ENCODE data around the gene RANGRF.
A peak's percentile ranks its signal among the peaks of the same experiment; 100 is the strongest.

DNA sequence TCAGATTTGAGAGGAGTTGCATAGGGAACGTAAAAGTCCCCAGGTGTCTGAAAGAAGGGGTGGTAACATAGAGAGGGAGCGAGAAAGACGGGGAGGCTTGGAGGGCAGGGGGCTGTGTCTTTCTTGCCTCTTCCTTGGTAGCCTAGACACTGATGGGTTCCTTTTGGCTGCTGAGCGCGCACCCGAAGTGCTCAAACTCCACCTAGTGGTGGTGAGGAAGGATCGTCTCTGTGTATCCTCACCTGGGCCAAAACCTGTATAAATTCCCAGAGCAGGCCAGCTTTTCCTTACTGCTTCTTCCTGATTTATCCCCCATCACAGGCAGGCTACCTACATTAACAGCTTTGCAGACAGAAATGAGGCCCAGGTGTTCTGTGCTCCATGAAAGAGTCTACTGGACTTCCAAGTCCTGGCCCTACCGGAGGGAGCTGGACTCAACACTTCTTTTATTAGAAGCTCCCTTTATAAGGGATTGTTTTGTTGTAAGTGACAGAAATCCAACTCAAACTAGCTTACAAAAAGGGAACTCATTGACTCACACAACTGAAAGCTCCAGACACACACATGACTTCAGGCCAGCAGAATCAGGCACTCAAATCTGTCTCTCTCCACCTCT, 12.3 kb downstream of the RANGRF start:
- TF ChIP-seq, protein P1, sequence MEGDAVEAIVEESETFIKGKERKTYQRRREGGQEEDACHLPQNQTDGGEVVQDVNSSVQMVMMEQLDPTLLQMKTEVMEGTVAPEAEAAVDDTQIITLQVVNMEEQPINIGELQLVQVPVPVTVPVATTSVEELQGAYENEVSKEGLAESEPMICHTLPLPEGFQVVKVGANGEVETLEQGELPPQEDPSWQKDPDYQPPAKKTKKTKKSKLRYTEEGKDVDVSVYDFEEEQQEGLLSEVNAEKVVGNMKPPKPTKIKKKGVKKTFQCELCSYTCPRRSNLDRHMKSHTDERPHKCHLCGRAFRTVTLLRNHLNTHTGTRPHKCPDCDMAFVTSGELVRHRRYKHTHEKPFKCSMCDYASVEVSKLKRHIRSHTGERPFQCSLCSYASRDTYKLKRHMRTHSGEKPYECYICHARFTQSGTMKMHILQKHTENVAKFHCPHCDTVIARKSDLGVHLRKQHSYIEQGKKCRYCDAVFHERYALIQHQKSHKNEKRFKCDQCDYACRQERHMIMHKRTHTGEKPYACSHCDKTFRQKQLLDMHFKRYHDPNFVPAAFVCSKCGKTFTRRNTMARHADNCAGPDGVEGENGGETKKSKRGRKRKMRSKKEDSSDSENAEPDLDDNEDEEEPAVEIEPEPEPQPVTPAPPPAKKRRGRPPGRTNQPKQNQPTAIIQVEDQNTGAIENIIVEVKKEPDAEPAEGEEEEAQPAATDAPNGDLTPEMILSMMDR (IDR thresholded peaks at IDR 0.05), result peak; percentile 70 to 84 (median 74)
- no peak for TF ChIP-seq POLR2A (IDR thresholded peaks at IDR 0.05)
